Esophagus muscularis mucosa (tissue), 3 donors: ENCODE measurements around the gene JMJD1C.

Experiments used
- POLR2A ChIP-seq: fragments of 450-650 bp; IDR thresholded peaks from one replicate; pipeline ENCODE4 v1.6.1; 2017; ENCODE audit warnings: antibody characterized with exemption, moderate library complexity, mild to moderate bottlenecking, low read depth
- TF ChIP-seq, protein P1 (sequence below), 3 experiments: fragments of 200-600 bp in 2 of 3; fragments of 450-650 bp in 1 of 3; sonication (generic) in 2 of 3; IDR thresholded peaks; one replicate each; pipeline ENCODE4 v1.5.1; 2017 to 2019; ENCODE audit warnings: antibody characterized with exemption in 3 of 3, mild to moderate bottlenecking in 2 of 3, moderate library complexity in 1 of 3

DNA sequence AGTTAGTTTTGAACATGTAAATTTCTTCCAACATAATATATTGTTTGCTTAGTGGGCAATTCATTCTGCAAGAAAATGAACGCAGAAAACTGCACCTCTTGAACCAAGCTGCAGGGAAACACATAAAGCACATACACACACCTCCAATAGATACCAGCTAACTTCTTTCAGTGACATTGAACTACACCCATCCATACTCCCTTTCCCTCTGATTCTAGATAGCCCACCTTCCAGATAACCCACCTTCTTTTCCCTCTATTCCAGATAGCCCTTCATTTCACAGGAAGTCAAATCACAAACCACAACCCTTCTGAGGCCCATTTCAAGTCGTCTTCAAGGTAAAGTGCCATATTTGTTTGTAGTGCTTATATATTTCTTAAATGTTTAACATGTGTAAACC is 304.2 kb downstream of the JMJD1C start:
- TF ChIP-seq POLR2A = no peak
- TF ChIP-seq, protein P1, sequence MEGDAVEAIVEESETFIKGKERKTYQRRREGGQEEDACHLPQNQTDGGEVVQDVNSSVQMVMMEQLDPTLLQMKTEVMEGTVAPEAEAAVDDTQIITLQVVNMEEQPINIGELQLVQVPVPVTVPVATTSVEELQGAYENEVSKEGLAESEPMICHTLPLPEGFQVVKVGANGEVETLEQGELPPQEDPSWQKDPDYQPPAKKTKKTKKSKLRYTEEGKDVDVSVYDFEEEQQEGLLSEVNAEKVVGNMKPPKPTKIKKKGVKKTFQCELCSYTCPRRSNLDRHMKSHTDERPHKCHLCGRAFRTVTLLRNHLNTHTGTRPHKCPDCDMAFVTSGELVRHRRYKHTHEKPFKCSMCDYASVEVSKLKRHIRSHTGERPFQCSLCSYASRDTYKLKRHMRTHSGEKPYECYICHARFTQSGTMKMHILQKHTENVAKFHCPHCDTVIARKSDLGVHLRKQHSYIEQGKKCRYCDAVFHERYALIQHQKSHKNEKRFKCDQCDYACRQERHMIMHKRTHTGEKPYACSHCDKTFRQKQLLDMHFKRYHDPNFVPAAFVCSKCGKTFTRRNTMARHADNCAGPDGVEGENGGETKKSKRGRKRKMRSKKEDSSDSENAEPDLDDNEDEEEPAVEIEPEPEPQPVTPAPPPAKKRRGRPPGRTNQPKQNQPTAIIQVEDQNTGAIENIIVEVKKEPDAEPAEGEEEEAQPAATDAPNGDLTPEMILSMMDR (IDR thresholded peaks at IDR 0.05) = no peak
